PC-3 (cell line): ENCODE results near the gene TANC1. TPM values are rescaled to one million over a fixed set of nuclear protein-coding genes. Genes with fewer than 3 reads are reported as not detected.

Source experiments
- ATAC-seq: fragments of 200-7000 bp; cut with Tn5 transposase; 2 replicates; pipeline ENCODE4 v1.9.1; 2020; ENCODE audit warnings: mild to moderate bottlenecking, moderate library complexity
- BruUV-seq: library from RNA; stranded (reverse); fragments of 400-500 nt; replicated peaks from 2 replicates; lab custom pipeline; 2021; lab: Mats Ljungman, UMichigan
- CTCF ChIA-PET: fragments of 300-600 bp; sonication (Branson Sonifier 250); formaldehyde crosslinking; loops from one replicate; lab custom pipeline; 2022; ENCODE audit warnings: antibody characterized with exemption; lab: Charles Lee
- POLR2A ChIA-PET: fragments of 300-600 bp; sonication (Branson Sonifier 250); formaldehyde crosslinking; loops from one replicate; lab custom pipeline; 2022; ENCODE audit warnings: antibody characterized with exemption; ENCODE audit not compliant: unreplicated experiment; lab: Charles Lee
- DNase-seq: peaks from one replicate; pipeline ENCODE4 v3.0.0-alpha.2; 2015
- H2AFZ ChIP-seq: fragments of 300-600 bp; sonication (generic); 2 replicates; pipeline ENCODE4 v1.6.0; 2016; ENCODE audit warnings: antibody characterized with exemption, low read length
- H3F3A ChIP-seq: fragments of 300-600 bp; sonication (generic); one replicate; pipeline ENCODE4 v1.6.0; 2017; ENCODE audit warnings: antibody characterized with exemption, low read length, control low read depth, mild to moderate bottlenecking; ENCODE audit not compliant: unreplicated experiment
- H3K27ac ChIP-seq: fragments of 300-600 bp; sonication (generic); 2 replicates; pipeline ENCODE4 v1.5.1; 2016; ENCODE audit warnings: mild to moderate bottlenecking, low read length
- H3K27me3 ChIP-seq: fragments of 300-600 bp; sonication (generic); 2 replicates; pipeline ENCODE4 v1.6.1; 2016; ENCODE audit warnings: low read length, mixed read lengths
- H3K36me3 ChIP-seq: fragments of 300-600 bp; sonication (generic); 2 replicates; pipeline ENCODE4 v1.6.1; 2016; ENCODE audit warnings: low read depth, mixed run types, low read length, mixed read lengths
- H3K4me1 ChIP-seq: fragments of 300-600 bp; sonication (generic); 2 replicates; pipeline ENCODE4 v1.5.1; 2016; ENCODE audit warnings: low read length; ENCODE audit not compliant: insufficient read depth
- H3K4me2 ChIP-seq: fragments of 300-600 bp; sonication (generic); 2 replicates; pipeline ENCODE4 v1.6.0; 2016; ENCODE audit warnings: low read length
- H3K4me3 ChIP-seq: fragments of 300-600 bp; sonication (generic); 2 replicates; pipeline ENCODE4 v1.5.1; 2016; ENCODE audit warnings: mild to moderate bottlenecking, low read length, mixed read lengths
- H3K79me2 ChIP-seq: fragments of 300-600 bp; sonication (generic); 2 replicates; pipeline ENCODE4 v1.6.1; 2017; ENCODE audit warnings: low read length, mixed read lengths
- H3K9ac ChIP-seq: fragments of 300-600 bp; sonication (generic); 2 replicates; pipeline ENCODE4 v1.6.0; 2016; ENCODE audit warnings: mild to moderate bottlenecking, low read length
- H3K9me2 ChIP-seq: fragments of 300-600 bp; sonication (generic); replicated peaks from 2 replicates; pipeline ENCODE4 v1.6.1; 2016; ENCODE audit warnings: mixed run types, low read length, mixed read lengths
- H3K9me3 ChIP-seq: fragments of 300-600 bp; sonication (generic); 2 replicates; pipeline ENCODE4 v1.6.1; 2016; ENCODE audit warnings: low read length, mixed read lengths
- H4K20me1 ChIP-seq: fragments of 300-600 bp; sonication (generic); 2 replicates; pipeline ENCODE4 v1.6.1; 2016; ENCODE audit warnings: low read length, mixed read lengths
- EZH2 ChIP-seq: fragments of 300-600 bp; sonication (generic); IDR thresholded peaks from one replicate; pipeline ENCODE4 v1.6.1; 2017; ENCODE audit warnings: antibody characterized with exemption, mild to moderate bottlenecking, low read length; ENCODE audit not compliant: unreplicated experiment
- EZH2phosphoT487 ChIP-seq: fragments of 300-600 bp; sonication (generic); IDR thresholded peaks from 2 replicates; pipeline ENCODE4 v1.6.1; 2018; ENCODE audit warnings: mild to moderate bottlenecking, antibody characterized with exemption, low read length, borderline replicate concordance
- intact Hi-C: fragments of 100-400 bp; cut with micrococcal nuclease; formaldehyde crosslinking; loops from 2 replicates; pipeline ENCODE4 v1.9.0; 2023
- total RNA-seq: library from RNA; depleted of rRNA; stranded (reverse); fragments of >200 nt; gene quantifications from 2 replicates; pipeline ENCODE4 v1.2.3, GENCODE V29; 2014
- TF ChIP-seq, protein P1 (sequence below): fragments of 300-600 bp; sonication (generic); conservative IDR thresholded peaks from 2 replicates; pipeline ENCODE4 v1.5.1; 2017; ENCODE audit warnings: antibody characterized with exemption, low read depth, mild to moderate bottlenecking, low read length

The TANC1 gene
- total RNA-seq, 1 experiment from 2014 or later = 17.6 TPM

- Histone ChIP-seq H3K4me1 (peaks cover 35% of the 10 kb centered on the region), H3F3A (no peaks in the 10 kb centered on the region)
- no peak for TF ChIP-seq EZH2phosphoT487
- TF ChIP-seq, protein P1, sequence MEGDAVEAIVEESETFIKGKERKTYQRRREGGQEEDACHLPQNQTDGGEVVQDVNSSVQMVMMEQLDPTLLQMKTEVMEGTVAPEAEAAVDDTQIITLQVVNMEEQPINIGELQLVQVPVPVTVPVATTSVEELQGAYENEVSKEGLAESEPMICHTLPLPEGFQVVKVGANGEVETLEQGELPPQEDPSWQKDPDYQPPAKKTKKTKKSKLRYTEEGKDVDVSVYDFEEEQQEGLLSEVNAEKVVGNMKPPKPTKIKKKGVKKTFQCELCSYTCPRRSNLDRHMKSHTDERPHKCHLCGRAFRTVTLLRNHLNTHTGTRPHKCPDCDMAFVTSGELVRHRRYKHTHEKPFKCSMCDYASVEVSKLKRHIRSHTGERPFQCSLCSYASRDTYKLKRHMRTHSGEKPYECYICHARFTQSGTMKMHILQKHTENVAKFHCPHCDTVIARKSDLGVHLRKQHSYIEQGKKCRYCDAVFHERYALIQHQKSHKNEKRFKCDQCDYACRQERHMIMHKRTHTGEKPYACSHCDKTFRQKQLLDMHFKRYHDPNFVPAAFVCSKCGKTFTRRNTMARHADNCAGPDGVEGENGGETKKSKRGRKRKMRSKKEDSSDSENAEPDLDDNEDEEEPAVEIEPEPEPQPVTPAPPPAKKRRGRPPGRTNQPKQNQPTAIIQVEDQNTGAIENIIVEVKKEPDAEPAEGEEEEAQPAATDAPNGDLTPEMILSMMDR = no peak
- TF ChIP-seq EZH2 = no peak
Observed at GRCh38 chr2:159151198-159152127, 183.0 kb downstream of the TANC1 start.

DNA sequence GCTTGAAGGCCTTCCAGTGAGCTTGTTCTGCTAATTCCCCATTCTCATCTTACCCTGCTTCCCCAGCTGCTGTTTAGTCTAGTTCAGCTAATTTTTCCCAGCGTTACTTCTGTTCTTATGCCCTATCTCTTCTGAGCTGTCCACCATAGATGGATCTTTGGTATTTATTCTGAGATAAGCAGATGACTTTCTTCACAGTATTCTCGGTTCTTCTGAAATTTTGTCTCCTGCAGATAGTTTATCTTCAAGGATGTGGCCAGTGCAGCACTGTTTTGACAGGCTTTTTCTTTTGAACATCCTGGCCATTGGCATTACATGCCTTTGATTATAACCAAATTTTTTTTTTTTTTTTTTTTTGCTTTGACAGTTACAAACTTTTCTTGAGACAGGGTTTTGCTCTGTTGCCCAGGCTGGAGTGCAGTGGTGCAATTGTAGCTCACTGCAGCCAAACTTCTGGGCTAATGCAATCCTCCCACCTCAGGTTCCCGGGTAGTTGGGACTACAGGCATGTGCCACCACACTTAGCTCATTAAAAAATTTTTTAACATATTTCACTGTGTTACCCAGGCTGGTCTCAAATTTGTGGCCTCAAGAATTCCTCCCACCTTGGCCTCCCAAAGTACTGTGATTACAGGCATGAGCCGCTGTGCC lies 183.8 kb downstream of the TANC1 start:
- Histone ChIP-seq H3K4me2 (no peak overlapping the region), H2AFZ (no peak overlapping the region), H3K27ac (no peak overlapping the region), H3F3A (no peaks in the 10 kb centered on the region), H3K9ac (no peak overlapping the region), H3K27me3 (no peaks in the 10 kb centered on the region), H3K9me2 (no peaks in the 10 kb centered on the region), H3K4me3 (no peak overlapping the region), H4K20me1 (no peaks in the 10 kb centered on the region), H3K4me1 (peaks cover 31% of the 10 kb centered on the region), H3K79me2 (no peaks in the 10 kb centered on the region), H3K9me3 (no peaks in the 10 kb centered on the region), H3K36me3 (peaks cover 8% of the 10 kb centered on the region)
- POLR2A ChIA-PET = no interaction called here
- no peak for ATAC-seq
- no peak for DNase-seq
- CTCF ChIA-PET = no interaction called here
- TF ChIP-seq EZH2phosphoT487 = no peak
- no peak for TF ChIP-seq EZH2
- TF ChIP-seq, protein P1 = no peak
- TSS peak; percentile 3 for BruUV-seq
- intact Hi-C loops = no loop called here

More at GRCh38 chr2:159151198-159152127, 183.0 kb downstream of the TANC1 start:
- Histone ChIP-seq H3K4me2 (no peak overlapping the region), H3K27ac (no peak overlapping the region), H4K20me1 (no peaks in the 10 kb centered on the region), H3K27me3 (no peaks in the 10 kb centered on the region), H3K9ac (no peak overlapping the region), H3K9me3 (no peaks in the 10 kb centered on the region), H3K36me3 (peaks cover 8% of the 10 kb centered on the region), H3K79me2 (no peaks in the 10 kb centered on the region), H2AFZ (no peak overlapping the region), H3K9me2 (no peaks in the 10 kb centered on the region), H3K4me3 (no peak overlapping the region)
- BruUV-seq = no TSS peak
- DNase-seq (no peak), ATAC-seq (no peak)
- intact Hi-C loops = no loop called here
- ChIA-PET POLR2A (no interaction called here), CTCF (no interaction called here)
